Measurements from ENCODE around the gene GOLGB1. TPM values are rescaled to one million over a fixed set of nuclear protein-coding genes. Genes with fewer than 3 reads are reported as not detected.
A peak's percentile ranks its signal among the peaks of the same experiment; 100 is the strongest.
"Not testable (repeated sequence)": the region's sequence is repeated elsewhere in the genome, so short reads cannot be mapped to it uniquely, and the experiment has no call there.

GOLGB1 gene
- total and polyA plus RNA-seq, 2 experiments from 2014 or later = 32.6 to 54.3 TPM

DNA sequence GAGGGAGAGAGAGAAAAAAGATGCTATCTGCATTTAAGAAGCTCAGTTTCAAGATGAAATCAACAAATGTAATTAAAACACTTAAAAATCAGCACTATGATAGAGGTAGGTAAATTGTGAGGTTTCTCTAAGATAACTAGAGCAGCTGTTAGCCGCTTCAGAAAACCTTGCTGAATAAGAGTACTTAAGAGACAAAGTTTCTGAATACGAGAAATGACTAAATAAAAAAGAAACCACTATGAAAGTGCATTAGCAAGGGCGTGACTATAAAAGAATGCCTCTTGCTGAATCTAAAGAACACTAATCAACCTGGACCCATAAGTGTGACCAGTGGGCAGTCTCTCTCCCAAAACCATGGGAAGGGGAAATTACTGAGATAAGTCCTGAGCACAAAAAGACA is 43.5 kb upstream of the GOLGB1 start:
- Histone ChIP-seq H2AFZ (no peak overlapping the region), H3K9me3 (ENCODE audit: low read depth) (no peaks in the 10 kb centered on the region), H4K20me1 (ENCODE audit: insufficient read depth) (no peaks in the 10 kb centered on the region), H3K27me3 (replicated peaks; ENCODE audit: insufficient read depth) (no peaks in the 10 kb centered on the region), H3K79me2 (ENCODE audit: insufficient read depth) (no peaks in the 10 kb centered on the region), H3K9me2 (ENCODE audit: insufficient read depth) (no peaks in the 10 kb centered on the region), H3F3A (ENCODE audit: insufficient read depth) (no peaks in the 10 kb centered on the region), H3K4me2 (ENCODE audit: unreplicated experiment) (no peak overlapping the region), H3K27ac (no peak overlapping the region), H3K9ac (no peak overlapping the region), H3K4me1 (ENCODE audit: insufficient read depth) (no peaks in the 10 kb centered on the region), H3K4me3 (no peak overlapping the region), H3K36me3 (ENCODE audit: low read depth) (peaks cover 21% of the 10 kb centered on the region)
- 97% methylated on average over 3 of the region's 3 CpGs for WGBS, 2 experiments (ENCODE audit: low coverage in 1 of 2, low lambda C conversion rate in 2 of 2, missing lambda C conversion rate in 2 of 2)
- in situ Hi-C loops (cut with MboI) = no loop called here
- no peak for DNase-seq
- no peak for TF ChIP-seq EZH2 (IDR thresholded peaks at IDR 0.05; ENCODE audit: insufficient read depth, poor library complexity, severe bottlenecking)
- no peak for TF ChIP-seq EZH2phosphoT487 (IDR thresholded peaks at IDR 0.05; ENCODE audit: insufficient read depth, low read depth)

GRCh38 chr3:121786485-121786884 is 36.9 kb upstream of the GOLGB1 start:
- no peaks in the 10 kb centered on the region for H3K9me2 ChIP-seq (ENCODE audit: insufficient read depth)

DNA sequence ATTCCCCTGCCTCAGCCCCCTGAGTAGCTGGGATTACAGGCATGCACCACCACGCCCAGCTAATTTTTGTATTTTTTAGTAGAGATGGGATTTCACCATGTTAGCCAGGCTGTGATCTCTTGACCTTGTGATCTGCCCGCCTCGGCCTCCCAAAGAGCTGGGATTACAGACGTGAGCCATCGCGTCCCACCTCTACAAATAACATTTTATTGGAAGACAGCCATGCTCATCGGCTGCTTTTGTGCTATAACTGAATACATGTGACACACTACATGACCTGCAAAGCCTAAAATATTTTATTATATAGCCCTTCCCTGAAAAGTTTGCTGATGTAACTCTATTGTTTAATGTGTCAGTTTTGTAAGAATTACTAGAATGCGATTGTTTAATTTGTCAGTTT is 33.2 kb upstream of the GOLGB1 start:
- in situ Hi-C loops (cut with MboI); H2AFZ ChIP-seq; H3F3A ChIP-seq (ENCODE audit: insufficient read depth); H3K9ac ChIP-seq; H3K79me2 ChIP-seq (ENCODE audit: insufficient read depth); H4K20me1 ChIP-seq (ENCODE audit: insufficient read depth); H3K4me3 ChIP-seq; H3K9me2 ChIP-seq (ENCODE audit: insufficient read depth); H3K4me1 ChIP-seq (ENCODE audit: insufficient read depth); H3K4me2 ChIP-seq (ENCODE audit: unreplicated experiment); DNase-seq; H3K27ac ChIP-seq; H3K9me3 ChIP-seq (ENCODE audit: low read depth); H3K27me3 ChIP-seq (replicated peaks; ENCODE audit: insufficient read depth): not testable (repeated sequence)
- WGBS, 2 experiments (ENCODE audit: low coverage in 1 of 2, low lambda C conversion rate in 2 of 2, missing lambda C conversion rate in 2 of 2) = 77 to 78% methylated on average over 8 of the region's 8 CpGs
- H3K36me3 ChIP-seq (ENCODE audit: low read depth) = peaks cover 22% of the 10 kb centered on the region

More at GRCh38 chr3:121786485-121786884, 36.9 kb upstream of the GOLGB1 start:
- in situ Hi-C loops (cut with MboI) = no loop called here
- Histone ChIP-seq H3K9ac (no peak overlapping the region), H4K20me1 (ENCODE audit: insufficient read depth) (no peaks in the 10 kb centered on the region), H3K36me3 (ENCODE audit: low read depth) (peaks cover 29% of the 10 kb centered on the region), H3K27me3 (replicated peaks; ENCODE audit: insufficient read depth) (no peaks in the 10 kb centered on the region), H2AFZ (no peak overlapping the region), H3K9me3 (ENCODE audit: low read depth) (no peaks in the 10 kb centered on the region), H3K79me2 (ENCODE audit: insufficient read depth) (no peaks in the 10 kb centered on the region), H3K4me1 (ENCODE audit: insufficient read depth) (no peaks in the 10 kb centered on the region), H3K27ac (peak overlapping the region; percentile 52), H3F3A (ENCODE audit: insufficient read depth) (no peaks in the 10 kb centered on the region), H3K4me2 (ENCODE audit: unreplicated experiment) (peak overlapping the region; percentile 11), H3K4me3 (no peak overlapping the region)
- TF ChIP-seq EZH2 (IDR thresholded peaks at IDR 0.05; ENCODE audit: insufficient read depth, poor library complexity, severe bottlenecking) = no peak
- TF ChIP-seq EZH2phosphoT487 (IDR thresholded peaks at IDR 0.05; ENCODE audit: insufficient read depth, low read depth) = no peak
- peak; percentile 65 for DNase-seq
- 57 to 73% methylated on average over 2 of the region's 2 CpGs for WGBS, 2 experiments (ENCODE audit: low coverage in 1 of 2, low lambda C conversion rate in 2 of 2, missing lambda C conversion rate in 2 of 2)

GRCh38 chr3:121781611-121782010 is 32.1 kb upstream of the GOLGB1 start:
- 90 to 95% methylated on average over 7 of the region's 7 CpGs for WGBS, 2 experiments (ENCODE audit: low coverage in 1 of 2, low lambda C conversion rate in 2 of 2, missing lambda C conversion rate in 2 of 2)

GRCh38 chr3:121775095-121775494 is 25.6 kb upstream of the GOLGB1 start:
- H3K4me1 ChIP-seq (ENCODE audit: insufficient read depth); H3K9me3 ChIP-seq (ENCODE audit: low read depth); H3K4me3 ChIP-seq; DNase-seq; H3F3A ChIP-seq (ENCODE audit: insufficient read depth); H3K9me2 ChIP-seq (ENCODE audit: insufficient read depth); H3K27ac ChIP-seq; H3K9ac ChIP-seq; H3K4me2 ChIP-seq (ENCODE audit: unreplicated experiment); H2AFZ ChIP-seq; H3K79me2 ChIP-seq (ENCODE audit: insufficient read depth); H4K20me1 ChIP-seq (ENCODE audit: insufficient read depth); H3K27me3 ChIP-seq (replicated peaks; ENCODE audit: insufficient read depth); in situ Hi-C loops (cut with MboI): not testable (repeated sequence)
- H3K36me3 ChIP-seq (ENCODE audit: low read depth) = peaks cover 11% of the 10 kb centered on the region; the same call in 1 of the 2 replicates
- 87 to 90% methylated on average over 4 of the region's 4 CpGs for WGBS, 2 experiments (ENCODE audit: low coverage in 1 of 2, low lambda C conversion rate in 2 of 2, missing lambda C conversion rate in 2 of 2)

More at GRCh38 chr3:121781611-121782010, 32.1 kb upstream of the GOLGB1 start:
- Histone ChIP-seq H3K36me3 (ENCODE audit: low read depth) (peaks cover 22% of the 10 kb centered on the region), H3K79me2 (ENCODE audit: insufficient read depth) (no peaks in the 10 kb centered on the region), H3K4me1 (ENCODE audit: insufficient read depth) (no peaks in the 10 kb centered on the region), H3K4me2 (ENCODE audit: unreplicated experiment) (no peak overlapping the region), H3K27ac (no peak overlapping the region), H3K9me3 (ENCODE audit: low read depth) (no peaks in the 10 kb centered on the region), H3K9me2 (ENCODE audit: insufficient read depth) (no peaks in the 10 kb centered on the region), H3F3A (ENCODE audit: insufficient read depth) (no peaks in the 10 kb centered on the region), H2AFZ (no peak overlapping the region), H4K20me1 (ENCODE audit: insufficient read depth) (no peaks in the 10 kb centered on the region), H3K4me3 (no peak overlapping the region), H3K27me3 (replicated peaks; ENCODE audit: insufficient read depth) (no peaks in the 10 kb centered on the region), H3K9ac (no peak overlapping the region)
- in situ Hi-C loops (cut with MboI) = no loop called here
- no peak for TF ChIP-seq EZH2 (IDR thresholded peaks at IDR 0.05; ENCODE audit: insufficient read depth, poor library complexity, severe bottlenecking)
- TF ChIP-seq EZH2phosphoT487 (IDR thresholded peaks at IDR 0.05; ENCODE audit: insufficient read depth, low read depth) = no peak
- DNase-seq = no peak
